Progenitor cell of endocrine pancreas (in vitro differentiated cells): ENCODE data around the gene TSPAN19. TPM values are rescaled to one million over a fixed set of nuclear protein-coding genes. Genes with fewer than 3 reads are reported as not detected.
"Not testable (repeated sequence)": the region's sequence is repeated elsewhere in the genome, so short reads cannot be mapped to it uniquely, and the experiment has no call there.

ENCODE experiments used
- DNase-seq: peaks from one replicate; pipeline ENCODE4 v3.0.0; 2021; ENCODE audit warnings: low spot score; ENCODE audit not compliant: unreplicated experiment
- H3K27ac Mint-ChIP-seq: 2 replicates; pipeline ENCODE4 v1.8.0; 2021; ENCODE audit warnings: mild to moderate bottlenecking, moderate library complexity, mixed read lengths
- H3K27me3 Mint-ChIP-seq: 2 replicates; pipeline ENCODE4 v1.8.0; 2021; ENCODE audit warnings: mixed read lengths
- H3K36me3 Mint-ChIP-seq: 2 replicates; pipeline ENCODE4 v1.8.0; 2022; ENCODE audit warnings: mixed read lengths; ENCODE audit not compliant: insufficient read depth
- H3K4me1 Mint-ChIP-seq: 2 replicates; pipeline ENCODE4 v1.8.0; 2021; ENCODE audit warnings: low read depth, mixed read lengths
- H3K4me3 Mint-ChIP-seq: 2 replicates; pipeline ENCODE4 v1.8.0; 2021; ENCODE audit warnings: low read depth, mild to moderate bottlenecking, moderate library complexity, mixed read lengths
- H3K9me3 Mint-ChIP-seq: 2 replicates; pipeline ENCODE4 v1.8.0; 2021; ENCODE audit warnings: low read depth, mixed read lengths
- CTCF ChIP-seq: fragments of 200-600 bp; sonication (generic); IDR thresholded peaks from one replicate; pipeline ENCODE4 v1.5.0; 2021; ENCODE audit warnings: antibody characterized with exemption, mild to moderate bottlenecking; ENCODE audit not compliant: unreplicated experiment
- total RNA-seq: library from RNA; stranded (reverse); gene quantifications from 2 replicates; pipeline ENCODE4 v1.2.1, GENCODE V29; 2021

The TSPAN19 gene
- total RNA-seq, 1 donor from 2014 or later, result not detected

GRCh38 chr12:85017133-85017532 is 18.9 kb downstream of the TSPAN19 start:
- Mint-ChIP-seq H3K27ac (no peak overlapping the region), H3K4me1 (no peaks in the 10 kb centered on the region), H3K9me3 (no peaks in the 10 kb centered on the region), H3K36me3 (no peaks in the 10 kb centered on the region), H3K4me3 (no peak overlapping the region), H3K27me3 (no peaks in the 10 kb centered on the region)
- TF ChIP-seq CTCF, result no peak
- no peak for DNase-seq

- Mint-ChIP-seq H3K9me3 (no peaks in the 10 kb centered on the region), H3K27ac (no peak overlapping the region), H3K4me3 (no peak overlapping the region), H3K36me3 (no peaks in the 10 kb centered on the region), H3K4me1 (no peaks in the 10 kb centered on the region), H3K27me3 (no peaks in the 10 kb centered on the region)
- no peak for DNase-seq
- no peak for TF ChIP-seq CTCF
Observed at GRCh38 chr12:85016413-85016812, 19.7 kb downstream of the TSPAN19 start.

GRCh38 chr12:85007836-85008235 is 28.2 kb downstream of the TSPAN19 start:
- Mint-ChIP-seq H3K27ac (no peak overlapping the region), H3K4me3 (no peak overlapping the region), H3K27me3 (no peaks in the 10 kb centered on the region), H3K9me3 (no peaks in the 10 kb centered on the region), H3K4me1 (no peaks in the 10 kb centered on the region), H3K36me3 (no peaks in the 10 kb centered on the region)
- no peak for TF ChIP-seq CTCF
- DNase-seq, result no peak

- H3K9me3 Mint-ChIP-seq, result no peaks in the 10 kb centered on the region
- H3K27ac Mint-ChIP-seq, result no peak overlapping the region
- DNase-seq, result no peak
- no peak overlapping the region for H3K4me3 Mint-ChIP-seq
- no peaks in the 10 kb centered on the region for H3K4me1 Mint-ChIP-seq
- no peak for TF ChIP-seq CTCF
- H3K36me3 Mint-ChIP-seq, result no peaks in the 10 kb centered on the region
- H3K27me3 Mint-ChIP-seq, result no peaks in the 10 kb centered on the region
Observed at GRCh38 chr12:85006206-85006605, 29.9 kb downstream of the TSPAN19 start.

GRCh38 chr12:85005615-85006014 is 30.5 kb downstream of the TSPAN19 start:
- no peak overlapping the region for H3K27ac Mint-ChIP-seq
- no peaks in the 10 kb centered on the region for H3K27me3 Mint-ChIP-seq
- no peaks in the 10 kb centered on the region for H3K4me1 Mint-ChIP-seq
- no peak overlapping the region for H3K4me3 Mint-ChIP-seq
- no peak for TF ChIP-seq CTCF
- H3K9me3 Mint-ChIP-seq, result no peaks in the 10 kb centered on the region
- no peak for DNase-seq
- no peaks in the 10 kb centered on the region for H3K36me3 Mint-ChIP-seq

GRCh38 chr12:85005047-85005446 is 31.0 kb downstream of the TSPAN19 start:
- not testable (repeated sequence) for H3K9me3 Mint-ChIP-seq, H3K4me3 Mint-ChIP-seq, DNase-seq, H3K36me3 Mint-ChIP-seq, H3K27me3 Mint-ChIP-seq, H3K27ac Mint-ChIP-seq, H3K4me1 Mint-ChIP-seq
